ENCODE results near the gene ATP11A.
"Not testable (repeated sequence)": the region's sequence is repeated elsewhere in the genome, so short reads cannot be mapped to it uniquely, and the experiment has no call there.

Gene ATP11A

GRCh38 chr13:112875627-112876026 lies 185.8 kb downstream of the ATP11A start:
- no peak for DNase-seq (ENCODE audit: low read depth in 2 of 2, low spot score in 1 of 2)

GRCh38 chr13:112876305-112877000 lies 186.6 kb downstream of the ATP11A start:
- DNase-seq (ENCODE audit: low read depth in 2 of 2, low spot score in 1 of 2): no peak

- DNase-seq (ENCODE audit: low read depth in 2 of 2, low spot score in 1 of 2): no peak
These were observed 187.2 kb downstream of the ATP11A start for GRCh38 chr13:112877066-112877465.

- no peak for DNase-seq (ENCODE audit: low read depth in 2 of 2, low spot score in 1 of 2)
These were observed 187.7 kb downstream of the ATP11A start for GRCh38 chr13:112877539-112877938.

GRCh38 chr13:112877976-112878955 lies 188.4 kb downstream of the ATP11A start:
- DNase-seq (ENCODE audit: low read depth in 2 of 2, low spot score in 1 of 2): no peak

GRCh38 chr13:112879283-112879833 lies 189.5 kb downstream of the ATP11A start:
- DNase-seq (ENCODE audit: low read depth in 2 of 2, low spot score in 1 of 2): no peak

GRCh38 chr13:112880221-112880641 lies 190.4 kb downstream of the ATP11A start:
- DNase-seq (ENCODE audit: low read depth in 2 of 2, low spot score in 1 of 2): no peak

GRCh38 chr13:112880976-112881540 lies 191.2 kb downstream of the ATP11A start:
- DNase-seq (ENCODE audit: low read depth in 2 of 2, low spot score in 1 of 2): no peak

- no peak for DNase-seq (ENCODE audit: low read depth in 2 of 2, low spot score in 1 of 2)
These were observed 192.1 kb downstream of the ATP11A start for GRCh38 chr13:112881656-112882554.

- DNase-seq (ENCODE audit: low read depth in 2 of 2, low spot score in 1 of 2): no peak
These were observed 192.8 kb downstream of the ATP11A start for GRCh38 chr13:112882555-112883024.

- no peak for DNase-seq (ENCODE audit: low read depth in 2 of 2, low spot score in 1 of 2)
These were observed 193.6 kb downstream of the ATP11A start for GRCh38 chr13:112883241-112883945.

GRCh38 chr13:112884700-112885099 lies 194.9 kb downstream of the ATP11A start:
- DNase-seq (ENCODE audit: low read depth in 2 of 2, low spot score in 1 of 2): not testable (repeated sequence)

GRCh38 chr13:112885242-112885781 lies 195.5 kb downstream of the ATP11A start:
- DNase-seq (ENCODE audit: low read depth in 2 of 2, low spot score in 1 of 2): no peak

- no peak for DNase-seq (ENCODE audit: low read depth in 2 of 2, low spot score in 1 of 2)
These were observed 196.0 kb downstream of the ATP11A start for GRCh38 chr13:112885782-112886268.

- no peak for DNase-seq (ENCODE audit: low read depth in 2 of 2, low spot score in 1 of 2)
These were observed 197.3 kb downstream of the ATP11A start for GRCh38 chr13:112887151-112887550.

- DNase-seq (ENCODE audit: low read depth in 2 of 2, low spot score in 1 of 2): no peak
These were observed 197.7 kb downstream of the ATP11A start for GRCh38 chr13:112887557-112887991.

- DNase-seq (ENCODE audit: low read depth in 2 of 2, low spot score in 1 of 2): no peak
These were observed 198.6 kb downstream of the ATP11A start for GRCh38 chr13:112888238-112889111.
